ENCODE measurements around the gene GRP.

GRCh38 chr18:59211629-59212028, 8.3 kb upstream of the GRP start:
- TF ChIP-seq POLR2A (IDR thresholded peaks at IDR 0.05) (no peak), EP300 (IDR thresholded peaks at IDR 0.05) (no peak)
